GM12875 (cell line): Measurements from ENCODE around the gene GCLC.

ENCODE experiments used
- H3K4me3 ChIP-seq: one replicate; pipeline ENCODE4 v1.5.1; 2011; ENCODE audit warnings: low read depth, low read length, control low read depth
- TF ChIP-seq, protein P1 (sequence below): IDR thresholded peaks from 2 replicates; pipeline ENCODE4 v1.5.1; 2011; ENCODE audit warnings: low read depth, mild to moderate bottlenecking, control low read depth, inconsistent platforms, low read length, moderate library complexity, borderline replicate concordance; ENCODE audit not compliant: insufficient read depth

Gene GCLC

DNA sequence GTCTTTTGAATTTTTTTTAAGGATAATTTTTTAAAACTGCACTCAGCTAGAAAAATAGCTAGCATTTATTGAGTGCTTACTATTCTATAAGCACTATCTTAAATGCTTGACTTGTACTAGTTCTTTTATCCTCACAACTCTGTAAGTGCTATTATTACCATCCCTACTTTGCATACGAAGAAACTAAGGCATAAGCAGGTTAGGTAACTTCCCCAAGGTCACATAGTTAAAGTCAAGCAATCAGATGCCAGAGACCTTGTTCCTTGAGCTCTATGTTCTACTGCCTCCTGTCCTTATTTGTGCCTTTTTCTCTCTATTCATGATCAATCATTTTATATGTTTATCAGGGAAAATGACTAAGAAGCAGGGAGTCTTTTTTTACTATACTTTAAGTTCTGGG lies 65.0 kb downstream of the GCLC start:
- TF ChIP-seq, protein P1, sequence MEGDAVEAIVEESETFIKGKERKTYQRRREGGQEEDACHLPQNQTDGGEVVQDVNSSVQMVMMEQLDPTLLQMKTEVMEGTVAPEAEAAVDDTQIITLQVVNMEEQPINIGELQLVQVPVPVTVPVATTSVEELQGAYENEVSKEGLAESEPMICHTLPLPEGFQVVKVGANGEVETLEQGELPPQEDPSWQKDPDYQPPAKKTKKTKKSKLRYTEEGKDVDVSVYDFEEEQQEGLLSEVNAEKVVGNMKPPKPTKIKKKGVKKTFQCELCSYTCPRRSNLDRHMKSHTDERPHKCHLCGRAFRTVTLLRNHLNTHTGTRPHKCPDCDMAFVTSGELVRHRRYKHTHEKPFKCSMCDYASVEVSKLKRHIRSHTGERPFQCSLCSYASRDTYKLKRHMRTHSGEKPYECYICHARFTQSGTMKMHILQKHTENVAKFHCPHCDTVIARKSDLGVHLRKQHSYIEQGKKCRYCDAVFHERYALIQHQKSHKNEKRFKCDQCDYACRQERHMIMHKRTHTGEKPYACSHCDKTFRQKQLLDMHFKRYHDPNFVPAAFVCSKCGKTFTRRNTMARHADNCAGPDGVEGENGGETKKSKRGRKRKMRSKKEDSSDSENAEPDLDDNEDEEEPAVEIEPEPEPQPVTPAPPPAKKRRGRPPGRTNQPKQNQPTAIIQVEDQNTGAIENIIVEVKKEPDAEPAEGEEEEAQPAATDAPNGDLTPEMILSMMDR: no peak

DNA sequence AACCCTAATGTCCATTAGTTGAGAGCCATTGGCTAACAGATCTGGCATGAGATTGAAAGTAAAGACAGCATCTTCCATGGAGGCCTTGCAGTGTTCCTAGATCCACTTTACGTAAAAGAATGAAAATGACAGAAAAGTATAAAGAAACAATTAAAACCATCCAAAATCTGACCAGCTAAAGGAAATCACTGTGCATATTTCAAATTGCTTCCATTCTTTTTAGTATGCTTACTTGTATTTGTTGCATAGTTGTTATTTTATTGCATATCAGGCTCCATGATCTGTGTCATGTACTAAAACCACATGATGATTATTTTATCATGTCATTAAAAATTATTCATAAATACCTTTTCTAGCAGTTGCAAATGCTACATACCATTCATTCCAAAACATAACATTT lies 67.9 kb downstream of the GCLC start:
- TF ChIP-seq, protein P1: no peak

More for the DNA sequence above, 65.0 kb downstream of the GCLC start:
- no peak overlapping the region for H3K4me3 ChIP-seq

DNA sequence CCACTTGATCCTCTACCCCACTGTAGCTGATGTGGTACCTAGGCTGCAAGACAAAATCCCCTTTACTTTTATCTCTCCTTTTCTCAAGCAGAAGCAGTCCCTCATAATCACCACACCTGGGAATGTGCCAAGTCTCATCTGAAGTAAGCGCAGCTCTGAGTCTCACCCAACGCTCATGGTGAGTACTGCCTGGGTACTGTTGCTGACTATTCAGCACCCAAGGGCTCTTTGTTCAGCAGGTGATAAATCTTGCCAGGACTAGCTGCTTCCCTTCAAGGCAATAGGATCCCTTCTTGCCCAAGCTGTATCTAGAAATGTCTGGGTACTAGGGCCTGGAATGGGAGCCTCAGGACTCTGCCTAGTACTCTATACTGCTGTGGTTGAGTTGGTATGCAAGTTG lies 70.9 kb downstream of the GCLC start:
- no peak overlapping the region for H3K4me3 ChIP-seq
- TF ChIP-seq, protein P1: no peak

More for the DNA sequence above, 67.9 kb downstream of the GCLC start:
- no peak overlapping the region for H3K4me3 ChIP-seq

DNA sequence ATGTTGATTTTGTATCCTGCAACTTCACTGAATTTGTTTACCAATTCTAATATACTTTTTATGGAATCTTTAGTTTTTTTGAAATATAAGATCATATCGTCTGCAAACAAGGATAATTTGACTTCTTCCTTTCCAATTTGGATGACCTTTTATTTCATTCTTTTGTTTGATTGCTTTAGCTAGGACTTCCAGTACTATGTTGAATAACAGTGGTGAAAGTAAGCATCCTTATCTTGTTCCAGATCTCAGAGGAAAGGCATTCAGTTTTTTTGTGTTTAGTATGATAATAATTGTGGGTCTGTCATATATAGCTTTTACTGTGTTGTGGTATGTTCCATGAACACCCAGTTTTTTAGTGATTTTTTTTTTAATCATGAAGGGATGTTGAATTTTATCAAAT lies 75.7 kb downstream of the GCLC start:
- no peak overlapping the region for H3K4me3 ChIP-seq
- TF ChIP-seq, protein P1: no peak

DNA sequence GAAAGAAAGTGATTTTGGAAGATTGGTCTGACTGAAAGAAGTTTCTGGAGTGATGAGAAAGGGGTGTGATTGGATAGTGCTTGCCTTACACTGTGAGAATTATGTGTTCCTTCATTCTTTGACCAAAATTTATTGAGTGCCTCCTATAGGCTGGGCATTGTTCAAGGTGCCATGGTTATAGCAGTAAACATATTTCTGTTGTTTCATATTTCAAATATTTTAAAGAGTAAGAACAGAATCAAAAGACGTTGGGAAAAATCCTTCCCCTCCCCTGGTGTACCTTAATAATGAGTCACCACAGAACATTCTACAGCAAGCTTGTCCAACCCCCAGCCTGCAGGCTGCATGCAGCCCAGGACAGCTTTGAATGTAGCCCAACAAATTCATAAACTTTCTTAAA lies 78.6 kb downstream of the GCLC start:
- no peak overlapping the region for H3K4me3 ChIP-seq
- TF ChIP-seq, protein P1: no peak

DNA sequence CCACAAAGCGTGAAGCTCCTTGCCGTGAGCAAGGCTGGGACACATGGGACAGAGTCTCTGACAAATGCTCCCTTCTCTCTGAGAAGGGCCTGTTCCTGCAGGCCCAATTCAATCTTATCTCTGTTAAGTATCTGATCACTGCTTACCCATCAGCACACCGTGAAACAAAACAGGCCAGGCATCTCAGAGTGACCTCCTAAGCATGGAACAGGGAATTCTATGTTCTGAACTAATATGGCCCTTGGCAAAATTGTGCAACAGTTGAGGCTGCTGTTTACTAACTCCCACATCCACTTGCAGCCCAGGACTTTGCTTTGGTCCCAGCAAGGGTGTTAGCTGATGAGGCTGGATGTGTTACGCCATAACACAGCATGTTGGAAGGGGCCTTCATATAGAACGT lies 79.2 kb downstream of the GCLC start:
- TF ChIP-seq, protein P1: no peak
- no peak overlapping the region for H3K4me3 ChIP-seq

DNA sequence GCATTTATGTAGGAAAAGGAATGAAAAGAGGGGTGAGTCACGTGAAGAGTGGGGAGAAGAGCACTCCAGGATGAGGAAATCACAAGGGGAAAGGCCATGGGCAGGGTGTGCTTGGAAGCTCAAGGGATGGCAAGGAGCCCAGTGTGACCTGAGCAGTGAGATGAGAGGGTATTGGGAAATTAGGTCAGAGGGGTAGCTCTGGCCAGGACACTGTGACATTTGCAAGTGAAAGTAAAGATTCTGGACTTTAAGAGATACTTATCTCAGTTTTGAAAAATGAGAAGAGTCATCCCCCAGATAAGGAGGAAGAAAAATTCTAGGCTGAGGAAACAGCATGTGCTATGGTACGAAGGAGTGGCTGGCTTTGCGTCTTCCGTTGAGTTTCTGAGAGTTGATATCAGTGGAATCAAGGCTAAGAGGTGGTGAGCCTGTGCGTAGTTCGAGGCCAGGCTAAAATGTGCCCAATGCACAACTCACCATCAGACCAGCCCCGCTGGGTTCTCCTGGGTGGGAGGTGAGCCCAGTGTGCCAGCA lies 79.9 kb downstream of the GCLC start:
- TF ChIP-seq, protein P1: no peak
- no peak overlapping the region for H3K4me3 ChIP-seq
